Hepatocyte (in vitro differentiated cells): ENCODE results near the gene MYH7.

Experiments
- CTCF ChIP-seq: fragments of 200-600 bp; sonication (generic); IDR thresholded peaks from 2 replicates; pipeline ENCODE4 v1.5.1; 2016; ENCODE audit warnings: antibody characterized with exemption, mild to moderate bottlenecking; ENCODE audit not compliant: poor library complexity
- EZH2 ChIP-seq: fragments of 200-600 bp; sonication (generic); IDR thresholded peaks from 2 replicates; pipeline ENCODE4 v1.6.1; 2016; ENCODE audit warnings: antibody characterized with exemption, mild to moderate bottlenecking, borderline replicate concordance

GRCh38 chr14:23380197-23380914, 55.1 kb downstream of the MYH7 start:
- TF ChIP-seq CTCF (no peak), EZH2 (no peak)
